ENCODE data around the gene DLGAP1.
"Not testable (repeated sequence)": the region's sequence is repeated elsewhere in the genome, so short reads cannot be mapped to it uniquely, and the experiment has no call there.

Gene DLGAP1

GRCh38 chr18:4384932-4385331, 70.2 kb downstream of the DLGAP1 start:
- DNase-seq = no peak

DNA sequence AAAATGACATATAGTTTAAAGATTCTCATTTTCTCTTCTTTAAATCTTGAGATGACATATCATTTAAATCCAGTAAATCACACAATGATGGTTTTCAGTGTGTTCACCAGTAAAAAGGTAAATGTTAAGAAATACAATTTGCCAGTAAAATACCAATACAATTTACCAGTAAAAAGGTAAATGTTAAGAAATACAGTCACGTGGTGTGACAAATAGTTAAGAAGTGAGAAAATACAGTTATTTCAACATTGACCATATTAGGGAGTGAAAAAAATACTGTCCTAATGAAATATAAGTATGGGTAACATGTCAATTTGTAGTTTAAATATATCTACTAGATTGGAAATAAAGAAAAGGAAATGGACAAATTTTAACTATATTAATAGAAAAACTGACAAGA, 80.5 kb downstream of the DLGAP1 start:
- no peak for DNase-seq

GRCh38 chr18:4369705-4370104, 85.4 kb downstream of the DLGAP1 start:
- DNase-seq = no peak

GRCh38 chr18:4360221-4360715, 94.8 kb downstream of the DLGAP1 start:
- no peak for DNase-seq

DNA sequence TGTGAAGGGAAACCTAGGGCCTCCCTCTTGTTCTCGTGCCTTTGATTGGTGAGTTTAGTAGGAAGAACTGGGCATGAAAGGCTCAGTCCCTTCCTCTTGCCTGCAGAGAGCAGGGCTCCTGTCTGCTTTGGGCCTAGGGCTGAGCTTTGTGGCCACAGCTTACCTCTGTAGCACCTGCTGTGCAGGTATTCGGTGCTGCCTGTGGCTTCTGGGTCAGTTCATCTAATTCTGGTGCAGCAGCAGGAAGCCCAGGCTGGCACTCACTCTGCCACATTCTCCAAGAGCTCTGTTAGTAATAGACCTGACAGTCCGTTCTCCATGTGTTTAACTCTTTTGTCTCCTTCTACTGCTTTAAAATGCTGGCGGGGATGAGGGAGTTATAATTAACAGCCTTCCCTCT, 96.5 kb downstream of the DLGAP1 start:
- DNase-seq = no peak

DNA sequence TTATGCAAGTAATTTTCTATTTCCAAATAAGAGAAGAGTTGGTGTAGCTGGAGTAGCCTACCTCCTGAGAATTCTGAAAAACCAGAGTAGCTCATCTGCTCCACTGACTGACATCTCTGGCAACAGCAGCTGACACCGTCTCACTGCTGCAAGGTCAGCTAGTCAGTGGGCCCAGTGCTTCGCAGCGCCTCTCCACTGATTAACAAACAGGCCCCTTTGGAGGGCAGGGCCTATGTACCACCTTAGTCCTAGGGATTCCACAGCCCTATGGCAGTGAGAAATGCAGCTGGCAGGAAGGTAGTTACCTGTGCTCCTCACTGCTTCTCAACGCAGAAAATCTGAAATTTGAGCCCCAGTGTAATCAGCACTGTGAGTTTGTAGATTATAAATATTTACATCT, 97.5 kb downstream of the DLGAP1 start:
- no peak for DNase-seq

- no peak for DNase-seq
These were observed 98.2 kb downstream of the DLGAP1 start for GRCh38 chr18:4356929-4357328.

- DNase-seq = no peak
These were observed 101.2 kb downstream of the DLGAP1 start for GRCh38 chr18:4353853-4354418.

GRCh38 chr18:4352746-4353551, 102.2 kb downstream of the DLGAP1 start:
- no peak for DNase-seq

DNA sequence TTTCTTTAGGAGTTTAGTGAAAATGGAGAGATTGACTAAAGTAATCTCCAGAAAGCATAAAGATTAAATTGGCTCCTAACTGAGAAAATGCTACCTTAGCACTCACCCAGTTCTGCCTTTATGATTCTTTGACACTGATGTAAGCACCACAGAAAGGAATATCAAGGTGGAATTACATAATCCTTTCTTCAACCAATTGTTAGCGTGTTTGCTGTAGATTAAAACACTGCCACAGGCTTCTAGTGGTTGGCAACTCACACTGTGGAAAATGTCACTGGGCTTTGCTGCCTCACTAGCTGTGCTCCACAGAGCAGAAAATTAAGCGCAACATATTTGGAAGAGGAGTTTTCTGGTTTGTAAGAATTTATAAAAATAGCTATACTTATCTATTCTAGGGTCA, 104.1 kb downstream of the DLGAP1 start:
- no peak for DNase-seq

DNA sequence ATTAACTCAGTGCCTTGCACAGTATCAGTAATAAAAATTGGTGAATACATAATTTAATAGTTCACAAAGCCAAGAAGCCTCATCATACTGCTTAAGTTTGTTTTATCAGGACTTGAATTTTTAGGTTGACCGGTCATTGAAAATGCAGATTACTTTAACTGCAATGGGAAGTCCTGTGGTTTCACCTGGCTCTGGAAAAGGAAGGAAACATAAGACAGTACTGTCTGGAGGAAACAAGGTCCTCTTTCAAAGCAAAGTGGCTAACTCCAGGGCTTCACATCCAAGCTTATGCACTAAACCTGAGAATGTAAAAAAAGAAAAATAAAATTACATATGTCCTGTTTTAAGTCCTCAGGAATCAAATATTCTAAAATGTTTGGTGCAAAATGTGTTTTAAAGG, 119.7 kb downstream of the DLGAP1 start:
- DNase-seq = no peak

DNA sequence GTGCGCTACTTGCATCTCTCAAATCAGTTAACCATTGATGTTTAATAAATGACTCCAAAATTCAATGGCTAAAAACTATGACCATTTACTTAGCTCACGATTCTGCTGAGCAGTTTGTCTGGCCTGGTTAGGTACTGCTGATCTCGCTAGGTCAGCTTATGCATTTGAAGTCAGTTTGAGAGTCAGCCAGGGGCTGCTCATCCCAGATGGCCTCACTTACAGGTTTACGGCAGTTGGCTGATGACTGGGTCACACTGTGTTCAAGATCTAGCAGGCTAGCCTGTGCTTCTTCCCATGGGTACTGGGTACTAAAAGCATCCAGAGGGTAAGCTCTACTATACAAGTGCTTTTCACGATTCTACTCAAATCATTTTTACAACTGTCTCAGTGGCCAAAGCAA, 122.1 kb downstream of the DLGAP1 start:
- DNase-seq = no peak

- no peak for DNase-seq
These were observed 135.1 kb downstream of the DLGAP1 start for GRCh38 chr18:4319738-4320677.

GRCh38 chr18:4318311-4318710, 136.8 kb downstream of the DLGAP1 start:
- no peak for DNase-seq

GRCh38 chr18:4311945-4312344, 143.2 kb downstream of the DLGAP1 start:
- not testable (repeated sequence) for DNase-seq

GRCh38 chr18:4311136-4311535, 144.0 kb downstream of the DLGAP1 start:
- DNase-seq = no peak

DNA sequence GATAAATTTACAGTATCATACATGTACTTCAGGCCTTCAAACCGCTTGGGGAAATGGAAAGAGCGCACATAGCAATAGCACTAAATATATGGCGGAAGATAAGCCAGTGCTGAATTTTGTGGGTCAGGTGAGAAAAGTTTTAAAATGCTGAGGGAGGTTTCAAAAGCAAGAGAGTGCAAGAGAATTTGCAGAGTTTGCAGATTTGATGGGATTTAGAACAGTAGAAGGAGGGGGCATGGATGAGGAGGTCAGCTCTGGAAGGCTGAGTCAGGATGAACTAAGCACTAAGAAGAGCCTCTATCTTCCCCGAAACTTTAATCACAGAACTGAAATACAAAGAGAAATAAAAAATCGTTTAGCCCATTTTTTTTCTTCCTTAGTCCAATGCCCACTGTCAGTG, 145.9 kb downstream of the DLGAP1 start:
- DNase-seq = no peak

DNA sequence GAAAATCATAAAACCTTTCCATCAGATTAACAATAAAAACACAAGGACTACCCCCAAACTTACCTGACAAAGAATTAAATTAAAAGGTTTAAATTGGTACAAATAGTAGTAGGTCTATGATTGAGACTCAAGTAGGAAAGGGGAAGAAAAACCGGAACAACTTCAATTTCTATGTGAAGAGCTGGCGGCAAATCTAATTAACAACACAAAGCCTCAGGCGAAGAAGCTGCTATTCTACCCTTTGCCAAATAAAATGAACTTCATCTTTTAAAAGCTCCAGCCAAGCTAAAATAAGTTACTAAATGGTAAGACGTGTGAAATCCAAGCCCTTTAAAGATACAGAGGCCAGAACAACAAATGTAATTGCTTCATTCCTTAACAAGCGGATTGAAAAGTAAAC, 146.5 kb downstream of the DLGAP1 start:
- DNase-seq = no peak

- no peak for DNase-seq
These were observed 155.7 kb downstream of the DLGAP1 start for GRCh38 chr18:4299395-4299794.

GRCh38 chr18:4293337-4293736, 161.8 kb downstream of the DLGAP1 start:
- DNase-seq = no peak

DNA sequence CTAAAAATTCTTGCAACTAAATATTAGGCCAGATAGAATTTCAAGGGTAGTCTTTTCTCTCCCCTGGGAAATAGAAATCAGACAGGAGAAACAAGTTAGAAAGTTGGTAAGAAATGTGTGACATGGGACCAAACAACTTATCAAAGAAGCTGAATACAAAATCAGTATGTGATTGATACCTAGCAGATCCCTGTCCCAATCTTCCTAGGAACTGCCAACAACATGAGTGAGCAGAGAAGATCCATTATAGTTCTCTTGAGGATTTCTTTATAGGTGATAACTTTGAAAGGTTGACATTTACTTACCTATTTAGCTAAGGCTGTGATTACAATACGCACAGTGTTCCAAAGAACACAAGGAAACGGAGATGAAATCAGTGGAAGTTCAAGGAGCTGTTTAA, 162.4 kb downstream of the DLGAP1 start:
- no peak for DNase-seq

DNA sequence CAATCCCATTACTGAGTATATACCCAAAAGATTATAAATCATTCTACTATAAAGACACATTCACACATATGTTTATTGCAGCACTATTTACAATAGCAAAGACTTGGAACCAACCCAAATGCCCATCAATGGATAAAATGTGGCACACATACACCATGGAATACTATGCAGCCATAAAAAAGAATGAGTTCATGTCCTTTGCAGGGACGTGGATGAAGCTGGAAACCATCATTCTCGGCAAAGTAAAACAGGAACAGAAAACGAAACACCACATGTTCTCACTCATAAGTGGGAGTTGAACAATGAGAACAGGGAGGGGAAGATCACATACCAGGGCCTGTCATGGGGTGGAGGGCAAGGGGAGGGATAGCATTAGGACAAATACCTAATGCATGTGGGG, 167.8 kb downstream of the DLGAP1 start:
- not testable (repeated sequence) for DNase-seq

- no peak for DNase-seq
These were observed 168.9 kb downstream of the DLGAP1 start for GRCh38 chr18:4286256-4286655.

- no peak for DNase-seq
These were observed 169.6 kb downstream of the DLGAP1 start for GRCh38 chr18:4285525-4285924.

All from NCI-H1694 treated with DMSO at 0.1 percent for 48 hours (cell line).